ENCODE results near the gene FAM168A.

FAM168A gene

GRCh38 chr11:73396251-73396930 lies 201.5 kb downstream of the FAM168A start:
- Histone ChIP-seq H3K4me3 (no peak overlapping the region), H3K27ac (peak overlapping the region in 1 of 21 experiments; percentile 16)

- no peak overlapping the region for H3K4me3 ChIP-seq
- peak overlapping the region in 1 of 21 experiments; percentile 16 for H3K27ac ChIP-seq
Observed at GRCh38 chr11:73395297-73396208, 202.4 kb downstream of the FAM168A start.

- Histone ChIP-seq H3K27ac (no peak overlapping the region), H3K4me3 (no peak overlapping the region)
Observed at GRCh38 chr11:73394416-73395296, 203.3 kb downstream of the FAM168A start.

- Histone ChIP-seq H3K4me3 (no peak overlapping the region), H3K27ac (no peak overlapping the region)
Observed at GRCh38 chr11:73393479-73394415, 204.2 kb downstream of the FAM168A start.

GRCh38 chr11:73393011-73393380 lies 204.9 kb downstream of the FAM168A start:
- H3K4me3 ChIP-seq, result no peak overlapping the region
- peak overlapping the region in 2 of 21 experiments; percentile 9 to 13 for H3K27ac ChIP-seq

- Histone ChIP-seq H3K27ac (peak overlapping the region in 2 of 21 experiments; percentile 9 to 13), H3K4me3 (no peak overlapping the region)
Observed at GRCh38 chr11:73392108-73393010, 205.6 kb downstream of the FAM168A start.

GRCh38 chr11:73391665-73392064 lies 206.2 kb downstream of the FAM168A start:
- Histone ChIP-seq H3K27ac (no peak overlapping the region), H3K4me3 (no peak overlapping the region)

GRCh38 chr11:73390601-73391565 lies 207.0 kb downstream of the FAM168A start:
- H3K27ac ChIP-seq, result no peak overlapping the region

GRCh38 chr11:73389916-73390315 lies 208.0 kb downstream of the FAM168A start:
- H3K27ac ChIP-seq, result no peak overlapping the region
- H3K4me3 ChIP-seq, result no peak overlapping the region

More at GRCh38 chr11:73390601-73391565, 207.0 kb downstream of the FAM168A start:
- H3K4me3 ChIP-seq, result no peak overlapping the region

- H3K27ac ChIP-seq, result peak overlapping the region in 9 of 21 experiments; percentile 3 to 88 (median 63)
- no peak overlapping the region for H3K4me3 ChIP-seq
Observed at GRCh38 chr11:73389134-73389525, 208.8 kb downstream of the FAM168A start.

- H3K27ac ChIP-seq, result peak overlapping the region in 13 of 21 experiments; percentile 4 to 88 (median 63)
- H3K4me3 ChIP-seq, result no peak overlapping the region
Observed at GRCh38 chr11:73388265-73389133, 209.4 kb downstream of the FAM168A start.

- Histone ChIP-seq H3K4me3 (no peak overlapping the region), H3K27ac (peak overlapping the region in 17 of 21 experiments; percentile 6 to 88 (median 69))
Observed at GRCh38 chr11:73387594-73388264, 210.2 kb downstream of the FAM168A start.

GRCh38 chr11:73386546-73386945 lies 211.4 kb downstream of the FAM168A start:
- Histone ChIP-seq H3K27ac (peak overlapping the region in 17 of 21 experiments; percentile 7 to 88 (median 77)), H3K4me3 (no peak overlapping the region)

GRCh38 chr11:73386016-73386415 lies 211.9 kb downstream of the FAM168A start:
- Histone ChIP-seq H3K4me3 (peak overlapping the region in 1 of 7 experiments; percentile 7), H3K27ac (peak overlapping the region in 17 of 21 experiments; percentile 7 to 88 (median 77))
